A549 (cell line): ENCODE data around the gene KLHL29. TPM values are rescaled to one million over a fixed set of nuclear protein-coding genes. Genes with fewer than 3 reads are reported as not detected.

Experiments
- ATAC-seq, 2 experiments: fragments of 200-7000 bp in 1 of 2; fragments of >200 bp in 1 of 2; cut with Nextera tagmentation in 1 of 2; cut with Tn5 transposase in 1 of 2; 3 replicates each; pipeline versions ENCODE4 v1.8.0 to v1.9.1; 2018 to 2020; ENCODE audit warnings: mild to moderate bottlenecking in 1 of 2, moderate library complexity in 1 of 2
- CTCF ChIA-PET: fragments of 300-600 bp; sonication (Branson Sonifier 250); formaldehyde crosslinking; extraction: SDS; loops from one replicate; lab custom pipeline; 2021; ENCODE audit warnings: antibody characterized with exemption, inconsistent platforms; lab: Yijun Ruan, JAX
- POLR2A ChIA-PET: fragments of 350-600 bp; formaldehyde crosslinking; extraction: SDS; loops from one replicate; lab custom pipeline; 2021; ENCODE audit warnings: antibody characterized with exemption, inconsistent platforms; lab: Yijun Ruan, JAX
- DNase-seq, 2 experiments: peaks; one replicate each; pipeline versions ENCODE4 v3.0.0 to v3.0.0-alpha.2; 2011 to 2016; ENCODE audit warnings: low read depth in 1 of 2, low spot score in 1 of 2
- FAIRE-seq: peaks from 2 replicates; lab custom pipeline; 2011; peaks lifted over from hg19 to GRCh38; lab: Jason Lieb, UNC
- H3K27ac ChIP-seq, 2 experiments: fragments of >200 bp; sonication (Bioruptor Twin); formaldehyde crosslinking; 3 replicates each; pipeline ENCODE4 v1.5.1; 2016 to 2017
- H3K4me1 ChIP-seq: fragments of >200 bp; sonication (Bioruptor Twin); formaldehyde crosslinking; 3 replicates; pipeline ENCODE4 v1.6.1; 2016
- H3K4me2 ChIP-seq: fragments of >200 bp; sonication (Bioruptor Twin); formaldehyde crosslinking; 3 replicates; pipeline ENCODE4 v1.6.1; 2016
- H3K4me3 ChIP-seq: fragments of >200 bp; sonication (Bioruptor Twin); formaldehyde crosslinking; 3 replicates; pipeline ENCODE4 v1.5.1; 2016
- H3K9me3 ChIP-seq: fragments of >200 bp; sonication (Bioruptor Twin); formaldehyde crosslinking; 3 replicates; pipeline ENCODE4 v1.6.1; 2016
- CHD2 ChIP-seq: fragments of 150-350 bp; IDR thresholded peaks from 2 replicates; pipeline ENCODE4 v1.6.1; 2014; ENCODE audit warnings: low read length; ENCODE audit not compliant: partially characterized antibody
- EP300 ChIP-seq, 2 experiments: fragments of >200 bp; sonication (Bioruptor Twin); formaldehyde crosslinking; IDR thresholded peaks; 2 replicates in 1 of 2; 3 replicates in 1 of 2; pipeline ENCODE4 v1.6.1; 2016 to 2017
- FOSB ChIP-seq: fragments of 250-450 bp; sonication (Bioruptor Pico); IDR thresholded peaks from 2 replicates; pipeline ENCODE4 v1.5.0; 2020; ENCODE audit warnings: mild to moderate bottlenecking, moderate library complexity
- HDAC2 ChIP-seq: fragments of 200-600 bp; sonication (generic); IDR thresholded peaks from 2 replicates; pipeline ENCODE4 v1.6.1; 2016
- HOXA7 ChIP-seq: fragments of 250-450 bp; sonication (Bioruptor Pico); IDR thresholded peaks from 2 replicates; pipeline ENCODE4 v1.5.0; 2020; ENCODE audit warnings: mild to moderate bottlenecking, moderate library complexity
- JUNB ChIP-seq: fragments of >200 bp; sonication (Bioruptor Twin); formaldehyde crosslinking; IDR thresholded peaks from 2 replicates; pipeline ENCODE4 v1.6.1; 2016
- NFE2L2 ChIP-seq: fragments of 150-350 bp; conservative IDR thresholded peaks from 2 replicates; pipeline ENCODE4 v1.6.1; 2014; ENCODE audit warnings: low read length
- NPAS2 ChIP-seq: fragments of 250-450 bp; sonication (Bioruptor Pico); IDR thresholded peaks from 2 replicates; pipeline ENCODE4 v1.8.0; 2022; ENCODE audit warnings: mild to moderate bottlenecking, moderate library complexity, borderline replicate concordance
- POLR2AphosphoS2 ChIP-seq: conservative IDR thresholded peaks from 2 replicates; pipeline ENCODE4 v1.6.1; 2012; ENCODE audit warnings: low read length, improper control_type of control experiment, inconsistent platforms
- RARB ChIP-seq: fragments of 250-450 bp; sonication (Bioruptor Pico); IDR thresholded peaks from 2 replicates; pipeline ENCODE4 v1.8.0; 2021; ENCODE audit warnings: mild to moderate bottlenecking, moderate library complexity
- RNF2 ChIP-seq: fragments of 200-600 bp; sonication (generic); IDR thresholded peaks from 2 replicates; pipeline ENCODE4 v1.6.1; 2016; ENCODE audit warnings: low read depth, mild to moderate bottlenecking, antibody characterized with exemption, moderate library complexity, borderline replicate concordance
- SMC3 ChIP-seq: fragments of >200 bp; sonication (Bioruptor Twin); formaldehyde crosslinking; IDR thresholded peaks from 3 replicates; pipeline ENCODE4 v1.6.1; 2018; ENCODE audit warnings: inconsistent platforms
- ZSCAN20 ChIP-seq: fragments of 250-450 bp; sonication (Bioruptor Pico); IDR thresholded peaks from 2 replicates; pipeline ENCODE4 v1.8.0; 2022; ENCODE audit warnings: mild to moderate bottlenecking, moderate library complexity
- WGBS: methylation state at CpG from one replicate; pipeline ENCODE4 v1.1.6; 2017; ENCODE audit errors: missing lambda C conversion rate; 5-methylcytosine and 5-hydroxymethylcytosine counted together
- polyA plus RNA-seq, 4 experiments: library from polyadenylated mRNA; depleted of rRNA in 3 of 4; stranded (reverse); fragments of >200 nt; fragmentation: RNase III in 1 of 4; extraction: RNeasy Plus Mini Kit Qiagen cat#74134 plus additional on column Dnase treatment in 1 of 4; gene quantifications; 2 replicates in 3 of 4; 3 replicates in 1 of 4; pipeline ENCODE4 v1.2.3, GENCODE V29; 2011 to 2017
- TF ChIP-seq, protein P1 (sequence below): fragments of 150-350 bp; IDR thresholded peaks from 2 replicates; pipeline ENCODE4 v1.6.1; 2014; ENCODE audit warnings: low read depth, mild to moderate bottlenecking, low read length
- TF ChIP-seq, protein P2 (sequence below): fragments of 250-450 bp; sonication (Bioruptor Pico); IDR thresholded peaks from 2 replicates; pipeline ENCODE4 v1.5.0; 2021; ENCODE audit warnings: mild to moderate bottlenecking, moderate library complexity, borderline replicate concordance
- TF ChIP-seq, protein P3 (sequence below): IDR thresholded peaks from 2 replicates; pipeline ENCODE4 v1.6.1; 2012
- TF ChIP-seq, protein P4 (sequence below): IDR thresholded peaks from 2 replicates; pipeline ENCODE4 v1.6.1; 2012; ENCODE audit warnings: low read depth, borderline replicate concordance

Gene KLHL29
- polyA plus RNA-seq, 2 of the 4 experiments (the other 2 are of a cell fraction) = 1.3 to 2.5 TPM

DNA sequence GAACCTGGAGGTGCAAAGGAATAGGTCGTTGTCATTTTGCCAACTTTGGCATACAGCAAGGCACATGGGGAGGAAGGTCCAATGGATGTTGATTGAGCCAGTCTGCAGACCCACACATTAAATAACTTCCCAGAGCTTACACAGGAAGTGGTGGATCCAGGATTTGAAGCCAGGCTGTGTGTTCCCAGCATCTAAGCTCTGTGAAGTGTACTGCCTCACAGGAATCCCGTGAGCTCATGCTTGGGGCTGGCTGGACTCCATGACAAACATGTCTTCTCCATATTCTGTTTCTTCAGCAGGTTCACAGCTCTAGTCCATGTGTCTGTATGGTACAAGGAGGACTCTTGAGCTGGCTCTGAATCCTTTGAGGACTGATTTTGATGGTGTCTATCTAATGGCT, 63.9 kb downstream of the KLHL29 start:
- no peak for TF ChIP-seq ZSCAN20 (CRISPR knock-in tag)
- TF ChIP-seq POLR2AphosphoS2 = no peak
- no peak for TF ChIP-seq RNF2
- TF ChIP-seq, protein P1, sequence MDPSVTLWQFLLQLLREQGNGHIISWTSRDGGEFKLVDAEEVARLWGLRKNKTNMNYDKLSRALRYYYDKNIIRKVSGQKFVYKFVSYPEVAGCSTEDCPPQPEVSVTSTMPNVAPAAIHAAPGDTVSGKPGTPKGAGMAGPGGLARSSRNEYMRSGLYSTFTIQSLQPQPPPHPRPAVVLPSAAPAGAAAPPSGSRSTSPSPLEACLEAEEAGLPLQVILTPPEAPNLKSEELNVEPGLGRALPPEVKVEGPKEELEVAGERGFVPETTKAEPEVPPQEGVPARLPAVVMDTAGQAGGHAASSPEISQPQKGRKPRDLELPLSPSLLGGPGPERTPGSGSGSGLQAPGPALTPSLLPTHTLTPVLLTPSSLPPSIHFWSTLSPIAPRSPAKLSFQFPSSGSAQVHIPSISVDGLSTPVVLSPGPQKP = no peak
- Histone ChIP-seq H3K4me1 (no peaks in the 10 kb centered on the region), H3K4me2 (no peak overlapping the region), H3K27ac (no peak overlapping the region), H3K9me3 (no peaks in the 10 kb centered on the region), H3K4me3 (no peak overlapping the region)
- ATAC-seq (no peak), DNase-seq (no peak), FAIRE-seq (no peak)
- CTCF ChIA-PET = no interaction called here
- 25% methylated on average over 2 of the region's 2 CpGs for WGBS
- POLR2A ChIA-PET = interaction anchor here (0.6 kb wide), 1 partner anchor 627 kb away, joined by 5 read pairs; the partner anchor contains the start of gene SF3B6

- no peak for FAIRE-seq
- ChIA-PET CTCF (interaction anchor here (0.6 to 1.0 kb wide), 2 partner anchors 30 to 250 kb away, joined by 3 read pairs; no protein-coding TSS in a partner anchor), POLR2A (interaction anchor here (0.6 kb wide), 1 partner anchor 627 kb away, joined by 5 read pairs; the partner anchor contains the start of gene SF3B6)
- H3K9me3 ChIP-seq = no peaks in the 10 kb centered on the region
- no peak overlapping the region for H3K4me2 ChIP-seq
- TF ChIP-seq JUNB = no peak
- no peak for TF ChIP-seq HDAC2
- TF ChIP-seq EP300 (IDR thresholded peaks at IDR 0.05) = no peak
- TF ChIP-seq, all 56 proteins: peak for 0
- Histone ChIP-seq H3K27ac (no peak overlapping the region), H3K4me3 (no peak overlapping the region), H3K4me1 (no peaks in the 10 kb centered on the region)
- DNase-seq (no peak), ATAC-seq (no peak)
Observed at GRCh38 chr2:23449413-23449812, 64.4 kb downstream of the KLHL29 start.

GRCh38 chr2:23449831-23450331, 64.9 kb downstream of the KLHL29 start:
- POLR2A ChIA-PET = no interaction called here
- no peak overlapping the region for H3K27ac ChIP-seq
- H3K4me2 ChIP-seq = no peak overlapping the region
- FAIRE-seq = no peak
- H3K9me3 ChIP-seq = no peaks in the 10 kb centered on the region
- TF ChIP-seq CHD2 (no peak), NPAS2 (CRISPR knock-in tag) (no peak), SMC3 (no peak), HDAC2 (no peak), FOSB (CRISPR knock-in tag) (no peak), NFE2L2 (no peak), RARB (CRISPR knock-in tag) (no peak), POLR2AphosphoS2 (no peak), HOXA7 (CRISPR knock-in tag) (no peak)
- TF ChIP-seq, protein P2, sequence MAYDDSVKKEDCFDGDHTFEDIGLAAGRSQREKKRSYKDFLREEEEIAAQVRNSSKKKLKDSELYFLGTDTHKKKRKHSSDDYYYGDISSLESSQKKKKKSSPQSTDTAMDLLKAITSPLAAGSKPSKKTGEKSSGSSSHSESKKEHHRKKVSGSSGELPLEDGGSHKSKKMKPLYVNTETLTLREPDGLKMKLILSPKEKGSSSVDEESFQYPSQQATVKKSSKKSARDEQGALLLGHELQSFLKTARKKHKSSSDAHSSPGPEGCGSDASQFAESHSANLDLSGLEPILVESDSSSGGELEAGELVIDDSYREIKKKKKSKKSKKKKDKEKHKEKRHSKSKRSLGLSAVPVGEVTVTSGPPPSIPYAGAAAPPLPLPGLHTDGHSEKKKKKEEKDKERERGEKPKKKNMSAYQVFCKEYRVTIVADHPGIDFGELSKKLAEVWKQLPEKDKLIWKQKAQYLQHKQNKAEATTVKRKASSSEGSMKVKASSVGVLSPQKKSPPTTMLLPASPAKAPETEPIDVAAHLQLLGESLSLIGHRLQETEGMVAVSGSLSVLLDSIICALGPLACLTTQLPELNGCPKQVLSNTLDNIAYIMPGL (CRISPR knock-in tag) = no peak
- TF ChIP-seq, protein P3, sequence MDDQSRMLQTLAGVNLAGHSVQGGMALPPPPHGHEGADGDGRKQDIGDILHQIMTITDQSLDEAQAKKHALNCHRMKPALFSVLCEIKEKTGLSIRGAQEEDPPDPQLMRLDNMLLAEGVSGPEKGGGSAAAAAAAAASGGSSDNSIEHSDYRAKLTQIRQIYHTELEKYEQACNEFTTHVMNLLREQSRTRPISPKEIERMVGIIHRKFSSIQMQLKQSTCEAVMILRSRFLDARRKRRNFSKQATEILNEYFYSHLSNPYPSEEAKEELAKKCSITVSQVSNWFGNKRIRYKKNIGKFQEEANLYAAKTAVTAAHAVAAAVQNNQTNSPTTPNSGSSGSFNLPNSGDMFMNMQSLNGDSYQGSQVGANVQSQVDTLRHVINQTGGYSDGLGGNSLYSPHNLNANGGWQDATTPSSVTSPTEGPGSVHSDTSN = no peak
- TF ChIP-seq, protein P4, sequence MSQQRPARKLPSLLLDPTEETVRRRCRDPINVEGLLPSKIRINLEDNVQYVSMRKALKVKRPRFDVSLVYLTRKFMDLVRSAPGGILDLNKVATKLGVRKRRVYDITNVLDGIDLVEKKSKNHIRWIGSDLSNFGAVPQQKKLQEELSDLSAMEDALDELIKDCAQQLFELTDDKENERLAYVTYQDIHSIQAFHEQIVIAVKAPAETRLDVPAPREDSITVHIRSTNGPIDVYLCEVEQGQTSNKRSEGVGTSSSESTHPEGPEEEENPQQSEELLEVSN = no peak
- TF ChIP-seq, all 56 proteins: peak for 0
- CTCF ChIA-PET = interaction anchor here (0.6 to 1.3 kb wide), 4 partner anchors 11 to 251 kb away, joined by 3 read pairs; no protein-coding TSS in a partner anchor
- DNase-seq = no peak
- WGBS = 88% methylated on average over 14 of the region's 14 CpGs
- ATAC-seq = no peak
- H3K4me1 ChIP-seq = no peaks in the 10 kb centered on the region
- H3K4me3 ChIP-seq = no peak overlapping the region
